Trophoblast cell (in vitro differentiated cells and primary cell): Measurements from ENCODE around the gene STRIT1.

ENCODE experiments used
- DNase-seq, 2 donors: peaks; one replicate each; pipeline ENCODE4 v3.0.0-alpha.2; 2016
- H2AFZ ChIP-seq: 2 replicates; pipeline ENCODE4 v1.6.1; 2013; ENCODE audit warnings: low read length, moderate library complexity, mild to moderate bottlenecking; ENCODE audit not compliant: insufficient read depth, poor library complexity
- H2AK5ac ChIP-seq: 2 replicates; pipeline ENCODE4 v1.6.1; 2013; ENCODE audit warnings: mild to moderate bottlenecking, low read length
- H2BK120ac ChIP-seq: 2 replicates; pipeline ENCODE4 v1.6.1; 2013; ENCODE audit warnings: low read length, mild to moderate bottlenecking, moderate library complexity; ENCODE audit not compliant: insufficient read depth, poor library complexity
- H2BK12ac ChIP-seq: 2 replicates; pipeline ENCODE4 v1.6.1; 2013; ENCODE audit warnings: mild to moderate bottlenecking, low read length, moderate library complexity
- H2BK5ac ChIP-seq: 2 replicates; pipeline ENCODE4 v1.6.1; 2013; ENCODE audit warnings: low read length, low read depth, moderate library complexity, mild to moderate bottlenecking; ENCODE audit not compliant: poor library complexity
- H3K14ac ChIP-seq: 2 replicates; pipeline ENCODE4 v1.6.1; 2013; ENCODE audit warnings: mild to moderate bottlenecking, low read length
- H3K18ac ChIP-seq: 2 replicates; pipeline ENCODE4 v1.6.1; 2013; ENCODE audit warnings: mild to moderate bottlenecking, low read length
- H3K23ac ChIP-seq: 2 replicates; pipeline ENCODE4 v1.6.1; 2013; ENCODE audit warnings: low read length
- H3K27ac ChIP-seq: 2 replicates; pipeline ENCODE4 v1.5.1; 2013; ENCODE audit warnings: low read depth, mild to moderate bottlenecking, inconsistent platforms, low read length, moderate library complexity
- H3K27me3 ChIP-seq: 2 replicates; pipeline ENCODE4 v1.6.1; 2013; ENCODE audit warnings: inconsistent platforms, mild to moderate bottlenecking, low read length, moderate library complexity; ENCODE audit not compliant: insufficient read depth
- H3K36me3 ChIP-seq, 2 experiments: 1 replicate in 1 of 2; 2 replicates in 1 of 2; pipeline ENCODE4 v1.6.1; 2013; ENCODE audit warnings: low read length in 2 of 2, mild to moderate bottlenecking in 2 of 2, moderate library complexity in 1 of 2; ENCODE audit not compliant: insufficient read depth in 2 of 2, control insufficient read depth in 1 of 2
- H3K4ac ChIP-seq: 2 replicates; pipeline ENCODE4 v1.6.1; 2013; ENCODE audit warnings: low read depth, mild to moderate bottlenecking, low read length, moderate library complexity
- H3K4me1 ChIP-seq, 2 experiments: 1 replicate in 1 of 2; 2 replicates in 1 of 2; pipeline ENCODE4 v1.6.1; 2013; ENCODE audit warnings: low read length in 2 of 2, mild to moderate bottlenecking in 2 of 2, moderate library complexity in 1 of 2; ENCODE audit not compliant: insufficient read depth in 2 of 2, control insufficient read depth in 1 of 2
- H3K4me2 ChIP-seq: 2 replicates; pipeline ENCODE4 v1.6.1; 2013; ENCODE audit warnings: inconsistent platforms, mild to moderate bottlenecking, low read length, moderate library complexity
- H3K4me3 ChIP-seq: 2 replicates; pipeline ENCODE4 v1.5.1; 2013; ENCODE audit warnings: mild to moderate bottlenecking, low read depth, low read length, inconsistent platforms
- H3K79me1 ChIP-seq: one replicate; pipeline ENCODE4 v1.6.1; 2013; ENCODE audit warnings: low read length
- H3K79me2 ChIP-seq: 2 replicates; pipeline ENCODE4 v1.6.1; 2013; ENCODE audit warnings: low read length, mild to moderate bottlenecking; ENCODE audit not compliant: control insufficient read depth, insufficient read depth, poor library complexity
- H3K9ac ChIP-seq: 2 replicates; pipeline ENCODE4 v1.6.1; 2013; ENCODE audit warnings: mild to moderate bottlenecking, low read length
- H3K9me3 ChIP-seq: 2 replicates; pipeline ENCODE4 v1.6.1; 2013; ENCODE audit warnings: low read depth, mild to moderate bottlenecking, control low read depth, inconsistent platforms, low read length; ENCODE audit not compliant: insufficient read depth
- H4K12ac ChIP-seq: 2 replicates; pipeline ENCODE4 v1.6.1; 2013; ENCODE audit warnings: low read depth, mild to moderate bottlenecking, low read length, moderate library complexity
- H4K8ac ChIP-seq: 2 replicates; pipeline ENCODE4 v1.6.1; 2013; ENCODE audit warnings: low read depth, mild to moderate bottlenecking, low read length, moderate library complexity
- H4K91ac ChIP-seq: one replicate; pipeline ENCODE4 v1.6.1; 2013; ENCODE audit warnings: low read depth, mild to moderate bottlenecking, low read length, moderate library complexity
- WGBS: extraction: QIAGEN DNeasy Blood & Tissue Kit; methylation state at CpG from one replicate; pipeline ENCODE4 v1.1.7; 2013; ENCODE audit warnings: missing lambda C conversion rate; ENCODE audit not compliant: insufficient read length, insufficient coverage; ENCODE audit errors: extremely low coverage; 5-methylcytosine and 5-hydroxymethylcytosine counted together

STRIT1 gene

DNA sequence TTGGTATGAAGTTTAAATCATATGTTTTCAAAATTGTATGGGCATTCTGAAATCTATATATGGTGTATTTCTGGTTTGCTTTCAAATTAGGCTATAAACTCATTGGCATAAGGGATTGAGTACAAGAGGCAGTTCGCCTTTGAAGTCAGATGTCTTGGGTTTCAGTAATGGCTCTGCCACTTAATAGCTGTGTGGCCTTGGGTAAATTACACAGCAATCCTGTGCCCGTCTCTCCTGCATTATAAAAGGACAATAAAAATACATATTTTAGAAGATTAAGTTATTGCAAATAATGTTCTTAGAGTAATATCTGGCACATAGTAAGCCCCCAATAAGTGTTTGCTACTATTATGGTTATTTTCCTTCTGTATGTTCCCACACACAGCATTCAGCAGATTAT lies 20.4 kb upstream of the STRIT1 start:
- H3K14ac ChIP-seq, result no peak overlapping the region
- no peak overlapping the region for H3K27ac ChIP-seq
- H3K79me2 ChIP-seq, result no peaks in the 10 kb centered on the region
- no peaks in the 10 kb centered on the region for H3K36me3 ChIP-seq
- H2BK12ac ChIP-seq, result no peak overlapping the region
- H3K27me3 ChIP-seq, result no peaks in the 10 kb centered on the region
- H2AK5ac ChIP-seq, result no peak overlapping the region
- no peaks in the 10 kb centered on the region for H3K79me1 ChIP-seq
- no peak overlapping the region for H3K23ac ChIP-seq
- no peak overlapping the region for H4K12ac ChIP-seq
- no peaks in the 10 kb centered on the region for H3K4me1 ChIP-seq
- peaks cover 2% of the 10 kb centered on the region for H3K9me3 ChIP-seq
- H4K8ac ChIP-seq, result no peak overlapping the region
- H3K4me3 ChIP-seq, result no peak overlapping the region
- H3K18ac ChIP-seq, result no peak overlapping the region
- H2BK5ac ChIP-seq, result no peak overlapping the region
- no peak overlapping the region for H3K4ac ChIP-seq
- WGBS, result no CpG with 5 or more reads among the region's 2 CpGs
- DNase-seq, result no peak
- H2BK120ac ChIP-seq, result no peak overlapping the region
- no peak overlapping the region for H3K9ac ChIP-seq
- no peak overlapping the region for H4K91ac ChIP-seq
- no peak overlapping the region for H2AFZ ChIP-seq
- no peak overlapping the region for H3K4me2 ChIP-seq

DNA sequence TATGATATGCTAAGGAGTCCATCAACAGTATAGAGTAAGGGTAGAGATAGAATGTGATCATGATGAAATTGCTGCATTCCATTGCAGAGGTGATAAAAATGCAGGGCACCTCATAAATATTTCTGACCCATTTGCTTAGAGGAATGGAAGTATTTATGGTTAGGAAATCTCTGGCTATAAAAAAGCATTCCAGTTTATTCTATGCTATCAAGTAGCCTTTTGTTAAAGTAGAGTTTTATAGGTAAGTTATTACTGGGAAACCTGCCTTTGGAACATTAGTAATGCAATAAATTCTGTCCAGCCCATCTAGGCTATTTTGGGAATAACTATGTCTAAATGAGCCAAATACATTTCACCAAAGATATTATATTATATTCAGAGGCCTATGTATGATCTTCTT lies 19.8 kb upstream of the STRIT1 start:
- no peak overlapping the region for H4K8ac ChIP-seq
- H2AK5ac ChIP-seq, result no peak overlapping the region
- no peak overlapping the region for H2BK5ac ChIP-seq
- H3K4me2 ChIP-seq, result no peak overlapping the region
- no peak overlapping the region for H4K91ac ChIP-seq
- peaks cover 2% of the 10 kb centered on the region for H3K9me3 ChIP-seq
- no peak overlapping the region for H3K14ac ChIP-seq
- no peak for DNase-seq
- no peak overlapping the region for H3K23ac ChIP-seq
- no peak overlapping the region for H3K9ac ChIP-seq
- no peak overlapping the region for H4K12ac ChIP-seq
- H3K4me3 ChIP-seq, result no peak overlapping the region
- no peaks in the 10 kb centered on the region for H3K79me2 ChIP-seq
- H2BK120ac ChIP-seq, result no peak overlapping the region
- no peak overlapping the region for H3K18ac ChIP-seq
- no peaks in the 10 kb centered on the region for H3K36me3 ChIP-seq
- no peak overlapping the region for H2BK12ac ChIP-seq
- H3K27me3 ChIP-seq, result no peaks in the 10 kb centered on the region
- H3K4me1 ChIP-seq, result no peaks in the 10 kb centered on the region
- no peak overlapping the region for H3K4ac ChIP-seq
- H2AFZ ChIP-seq, result no peak overlapping the region
- H3K27ac ChIP-seq, result no peak overlapping the region
- no peaks in the 10 kb centered on the region for H3K79me1 ChIP-seq

DNA sequence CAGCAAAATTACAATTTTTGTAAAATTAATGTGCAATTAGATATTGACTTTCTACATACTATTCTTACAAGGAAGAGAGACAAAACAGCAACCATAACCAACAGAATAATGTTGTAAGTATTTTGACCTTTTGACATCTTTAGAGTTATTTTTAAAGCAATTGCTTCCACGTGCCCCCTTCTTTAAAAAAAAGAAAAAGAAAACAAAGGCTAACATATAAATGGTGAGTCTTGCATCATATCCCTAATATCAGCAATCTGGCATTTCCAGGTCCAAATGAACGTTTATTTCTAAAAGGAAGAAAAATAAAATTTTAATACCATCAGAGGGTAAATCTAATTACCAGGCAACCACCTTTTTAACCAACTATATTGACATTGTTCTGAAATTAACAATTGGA lies 19.3 kb upstream of the STRIT1 start:
- Histone ChIP-seq H3K9me3 (peaks cover 2% of the 10 kb centered on the region), H3K9ac (no peak overlapping the region)

DNA sequence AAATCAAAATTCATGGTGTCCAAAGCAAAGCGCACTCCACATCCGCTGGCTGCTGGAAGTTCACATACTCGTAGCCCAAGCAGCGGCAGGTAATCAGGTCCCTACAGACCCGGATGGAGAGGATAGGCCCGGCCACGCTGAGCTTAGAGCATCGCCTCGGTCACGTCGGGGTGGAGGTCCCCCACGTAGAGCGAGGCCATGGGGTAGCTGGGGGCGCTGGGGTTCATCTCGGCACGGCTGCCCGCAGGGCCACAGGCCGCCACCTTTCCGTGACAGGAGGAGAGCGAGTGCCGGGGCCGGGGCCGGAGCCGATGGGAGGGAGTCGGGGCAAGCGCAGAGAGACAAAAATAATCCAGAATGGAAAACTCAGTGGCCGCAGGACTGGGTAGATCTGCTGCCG lies 16.1 kb upstream of the STRIT1 start:
- no peak overlapping the region for H4K12ac ChIP-seq
- no peaks in the 10 kb centered on the region for H3K4me1 ChIP-seq
- H3K9ac ChIP-seq, result no peak overlapping the region
- no peaks in the 10 kb centered on the region for H3K79me2 ChIP-seq
- no peak for DNase-seq
- no peak overlapping the region for H2BK120ac ChIP-seq
- no peaks in the 10 kb centered on the region for H3K27me3 ChIP-seq
- no peak overlapping the region for H4K91ac ChIP-seq
- H2BK5ac ChIP-seq, result no peak overlapping the region
- no peak overlapping the region for H3K4ac ChIP-seq
- no peaks in the 10 kb centered on the region for H3K36me3 ChIP-seq
- H3K23ac ChIP-seq, result no peak overlapping the region
- no peak overlapping the region for H3K18ac ChIP-seq
- no peak overlapping the region for H4K8ac ChIP-seq
- H3K4me3 ChIP-seq, result no peak overlapping the region
- no peak overlapping the region for H2BK12ac ChIP-seq
- WGBS, result no CpG with 5 or more reads among the region's 28 CpGs
- no peak overlapping the region for H2AK5ac ChIP-seq
- no peak overlapping the region for H3K27ac ChIP-seq
- no peaks in the 10 kb centered on the region for H3K79me1 ChIP-seq
- H3K4me2 ChIP-seq, result no peak overlapping the region
- H2AFZ ChIP-seq, result no peak overlapping the region
- H3K9me3 ChIP-seq, result peaks cover 2% of the 10 kb centered on the region
- no peak overlapping the region for H3K14ac ChIP-seq

More for the DNA sequence above, 19.3 kb upstream of the STRIT1 start:
- Histone ChIP-seq H3K36me3 (no peaks in the 10 kb centered on the region), H3K4me3 (no peak overlapping the region), H2AK5ac (no peak overlapping the region), H3K4ac (no peak overlapping the region), H2AFZ (no peak overlapping the region), H2BK120ac (no peak overlapping the region), H2BK5ac (no peak overlapping the region), H3K27ac (no peak overlapping the region), H3K79me2 (no peaks in the 10 kb centered on the region), H3K18ac (no peak overlapping the region), H2BK12ac (no peak overlapping the region), H3K4me2 (no peak overlapping the region), H3K23ac (no peak overlapping the region), H4K8ac (no peak overlapping the region), H3K79me1 (no peaks in the 10 kb centered on the region), H3K14ac (no peak overlapping the region), H3K27me3 (no peaks in the 10 kb centered on the region), H4K91ac (no peak overlapping the region), H4K12ac (no peak overlapping the region), H3K4me1 (no peaks in the 10 kb centered on the region)
- no peak for DNase-seq
- no CpG with 5 or more reads among the region's 2 CpGs for WGBS
